ENCODE measurements around the gene KLHL30.

The KLHL30 gene

GRCh38 chr2:238148981-238149380 is 10.5 kb downstream of the KLHL30 start:
- DNase-seq, result no peak

- DNase-seq, result no peak
Observed at GRCh38 chr2:238149841-238150572, 11.5 kb downstream of the KLHL30 start.

DNA sequence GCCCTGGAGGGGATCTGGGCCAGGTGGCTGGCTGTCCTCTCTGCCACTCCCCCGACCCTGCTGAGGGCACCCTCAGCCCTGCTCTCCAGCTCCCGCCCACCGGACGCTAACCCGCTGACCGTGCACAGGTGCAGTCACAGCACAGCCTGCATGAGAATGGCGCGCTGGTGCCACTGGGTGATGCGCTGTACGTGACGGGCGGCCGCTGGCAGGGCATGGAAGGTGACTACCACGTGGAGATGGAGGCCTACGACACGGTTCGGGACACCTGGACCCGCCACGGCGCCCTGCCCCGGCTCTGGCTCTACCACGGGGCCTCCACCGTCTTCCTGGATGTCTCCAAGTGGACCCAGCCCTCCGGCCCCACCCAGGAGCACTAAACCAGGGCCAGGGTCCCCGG is 12.2 kb downstream of the KLHL30 start:
- DNase-seq, result no peak

DNA sequence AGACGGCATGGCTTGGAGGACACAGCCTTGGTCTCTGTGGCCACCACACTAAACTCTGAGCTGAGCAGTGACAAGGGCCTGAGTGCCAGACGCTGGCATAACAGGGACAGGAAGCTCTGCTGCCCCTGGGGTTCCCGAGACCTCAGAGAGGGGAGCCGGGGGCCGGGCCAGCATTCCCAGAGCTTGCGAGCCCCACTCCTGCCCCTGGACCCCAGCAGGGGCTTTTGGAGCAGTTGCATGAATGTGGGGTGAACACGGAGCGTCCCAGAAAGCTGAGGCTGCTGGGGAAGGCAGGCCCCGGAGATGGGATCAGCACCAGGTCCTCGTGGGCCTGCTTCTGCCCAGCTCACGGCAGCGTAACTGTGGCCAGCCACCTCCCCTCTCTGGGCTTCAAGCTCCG is 12.7 kb downstream of the KLHL30 start:
- DNase-seq, result no peak

DNA sequence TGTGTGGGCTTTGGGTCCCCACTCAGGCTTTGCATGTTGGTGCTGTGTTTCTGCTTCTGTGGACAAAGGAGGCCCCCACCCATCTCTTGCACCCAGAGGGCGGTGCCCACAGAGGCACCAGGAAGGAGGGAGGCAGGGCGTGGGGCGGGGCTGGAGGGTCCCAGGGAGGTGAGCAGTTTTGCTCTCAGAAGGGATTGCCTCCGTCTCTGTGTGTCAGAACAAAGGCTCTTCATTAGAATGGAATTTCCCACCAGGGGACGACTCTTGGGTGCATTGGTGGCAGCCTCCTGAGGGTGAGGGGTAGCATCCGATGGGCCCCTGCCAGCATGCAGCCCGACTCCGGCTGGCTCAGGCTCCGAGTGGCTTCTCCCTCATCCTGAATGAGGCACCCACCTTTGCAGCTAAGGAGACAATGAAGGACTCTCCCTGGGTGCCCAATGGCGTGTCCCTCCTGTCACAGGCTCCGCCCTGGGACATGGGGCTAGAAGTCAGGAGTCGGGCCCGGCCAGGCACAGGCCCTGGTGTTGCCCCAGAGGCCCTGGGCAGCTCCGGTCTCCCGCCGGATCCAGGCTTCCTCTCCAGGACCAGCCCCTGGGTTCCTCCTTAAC is 13.3 kb downstream of the KLHL30 start:
- no peak for DNase-seq

DNA sequence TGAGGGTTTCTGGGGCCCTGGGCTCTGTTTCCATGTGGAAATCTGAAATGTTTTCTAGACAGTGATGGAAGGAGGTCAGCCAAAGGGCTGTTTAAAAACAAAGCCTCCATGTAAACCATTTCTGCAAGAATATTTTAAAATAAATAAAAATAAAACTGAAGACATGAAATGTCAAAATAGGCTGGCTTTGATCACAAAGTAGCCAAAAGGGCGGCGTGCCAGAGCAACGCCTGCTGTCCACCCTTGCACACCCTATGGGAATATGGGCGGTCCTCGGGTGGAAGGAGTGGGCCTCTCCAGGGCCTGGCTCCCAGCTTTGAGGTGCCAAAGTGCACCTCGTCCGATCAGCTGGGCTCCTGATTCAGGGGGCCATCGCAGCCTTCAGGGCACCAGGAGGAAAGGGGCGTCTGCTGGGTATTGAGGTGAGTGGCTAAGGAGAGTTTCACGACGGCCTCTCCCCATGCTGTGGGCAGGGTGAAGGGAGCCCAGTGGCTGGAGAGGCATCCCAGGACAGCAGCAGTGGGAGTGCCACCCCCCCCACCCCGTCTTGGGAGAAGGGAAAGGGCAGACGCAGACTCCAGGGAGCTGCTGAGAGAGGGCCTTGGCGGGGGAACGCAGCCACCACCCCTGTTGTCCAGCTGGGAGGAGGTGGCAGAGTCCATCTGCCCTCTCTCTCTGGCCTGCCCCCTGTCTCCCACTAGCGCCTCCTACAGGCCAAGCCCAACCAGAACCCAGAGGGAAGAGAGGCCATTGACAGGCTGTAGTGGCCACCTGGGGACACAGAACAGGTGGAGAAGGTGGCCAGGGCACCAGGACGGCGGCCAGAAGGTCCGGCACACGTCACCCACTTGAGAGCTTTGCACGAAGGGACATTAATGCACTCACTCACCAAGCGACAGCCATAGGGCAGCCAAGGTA is 14.6 kb downstream of the KLHL30 start:
- DNase-seq, result no peak

DNA sequence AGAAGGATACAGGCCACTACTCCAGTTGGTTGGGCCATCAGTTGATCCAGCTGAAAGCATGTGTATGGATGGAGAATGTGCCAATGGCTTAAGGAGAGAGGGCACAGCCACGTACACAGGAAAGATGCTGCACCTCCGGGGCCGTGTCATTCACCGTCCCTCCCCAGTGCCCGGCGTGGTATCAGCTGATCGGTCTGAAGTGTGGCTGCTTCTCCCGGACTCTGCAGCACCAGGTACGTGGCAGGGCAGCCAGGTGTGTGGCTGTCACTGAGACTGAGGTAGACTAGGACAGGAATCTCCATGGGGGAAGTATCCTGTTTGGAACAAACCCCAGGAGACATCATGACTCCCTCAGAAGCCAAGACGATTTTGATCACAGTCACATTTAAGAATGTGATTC is 16.1 kb downstream of the KLHL30 start:
- no peak for DNase-seq

DNA sequence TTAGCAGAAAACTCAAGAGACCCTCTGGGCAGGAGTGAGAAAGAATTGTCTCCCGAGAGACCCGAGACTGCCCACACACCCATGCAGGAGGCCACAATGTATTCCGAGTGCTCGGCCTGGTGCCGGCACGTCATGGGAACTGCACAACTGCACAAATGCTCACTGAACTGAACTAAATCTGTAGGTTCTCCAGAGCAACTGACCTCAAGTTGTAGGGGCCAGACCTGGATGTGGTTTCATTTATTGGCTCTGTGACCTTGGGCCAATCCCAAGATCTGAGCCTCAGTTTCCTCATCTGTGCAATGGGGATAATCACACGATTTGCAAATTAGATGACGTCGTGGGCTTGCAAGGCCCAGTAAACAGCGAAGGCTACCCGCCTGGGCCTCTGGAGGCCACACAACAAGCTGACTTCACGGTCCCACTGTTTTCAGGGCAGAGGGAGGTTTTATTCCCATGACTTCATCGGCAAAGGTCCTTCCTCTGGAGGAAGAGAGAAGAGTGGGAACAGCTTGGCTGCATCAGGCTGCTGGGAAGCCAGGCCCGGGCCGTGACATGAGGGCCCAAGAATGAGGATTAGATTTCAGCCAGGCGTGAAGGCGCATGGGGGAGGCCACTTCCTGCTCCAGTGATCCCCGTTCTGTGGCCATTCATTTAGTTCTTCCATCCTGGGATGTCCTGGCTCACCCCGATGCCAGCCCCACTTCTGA is 16.7 kb downstream of the KLHL30 start:
- DNase-seq, result no peak

- DNase-seq, result no peak
Observed at GRCh38 chr2:238155761-238156694, 17.6 kb downstream of the KLHL30 start.

DNA sequence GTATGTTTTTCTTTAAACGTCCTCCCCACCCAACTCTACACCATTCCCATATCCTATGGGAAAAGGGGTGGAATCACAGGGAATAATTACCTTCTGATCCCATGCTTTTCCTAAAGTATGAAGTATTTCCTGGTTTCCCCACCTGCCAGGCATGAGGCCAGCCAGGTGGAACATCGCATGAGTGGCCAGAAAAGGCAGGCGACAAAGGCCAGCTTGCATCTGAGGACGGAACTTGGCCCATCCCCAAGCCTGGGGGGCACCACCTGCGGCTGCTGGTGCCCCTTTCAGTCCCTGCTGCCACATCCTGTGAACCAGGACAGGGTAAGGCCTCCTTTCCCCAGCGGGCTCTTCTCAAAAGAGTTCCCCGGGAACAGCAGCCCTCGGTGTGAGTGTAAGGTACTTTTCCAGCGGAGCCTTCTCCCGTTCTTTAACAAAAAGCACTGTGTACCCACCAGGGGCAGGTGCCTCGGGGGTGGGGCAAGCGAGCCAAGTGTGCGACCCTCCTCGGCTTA is 19.1 kb downstream of the KLHL30 start:
- DNase-seq, result peak; percentile 89

DNA sequence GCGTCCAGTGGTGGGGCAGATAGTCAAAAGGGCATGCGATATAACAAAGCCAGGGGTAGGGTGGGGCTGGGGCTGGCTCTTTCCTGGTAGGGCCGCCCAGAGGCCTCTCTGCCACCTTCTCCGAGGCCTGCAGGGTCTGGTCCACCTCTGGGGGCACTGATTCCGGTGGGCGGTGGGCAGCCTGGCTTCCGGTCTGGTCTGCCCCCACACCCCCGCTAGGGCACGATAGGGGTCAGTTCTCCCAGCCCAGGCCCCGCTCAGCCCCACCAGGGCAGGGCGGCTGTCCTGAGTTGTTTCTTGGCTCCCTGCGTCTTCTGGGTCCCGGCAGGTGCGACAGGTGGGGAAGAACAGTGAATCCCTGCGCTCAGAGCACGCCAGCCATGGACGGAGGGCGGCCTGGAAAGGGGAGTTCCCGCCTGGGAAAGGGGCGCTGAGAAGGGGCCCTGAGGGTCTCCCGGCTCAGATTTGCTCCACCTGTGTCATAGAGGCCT is 19.6 kb downstream of the KLHL30 start:
- peak; percentile 54 for DNase-seq

DNA sequence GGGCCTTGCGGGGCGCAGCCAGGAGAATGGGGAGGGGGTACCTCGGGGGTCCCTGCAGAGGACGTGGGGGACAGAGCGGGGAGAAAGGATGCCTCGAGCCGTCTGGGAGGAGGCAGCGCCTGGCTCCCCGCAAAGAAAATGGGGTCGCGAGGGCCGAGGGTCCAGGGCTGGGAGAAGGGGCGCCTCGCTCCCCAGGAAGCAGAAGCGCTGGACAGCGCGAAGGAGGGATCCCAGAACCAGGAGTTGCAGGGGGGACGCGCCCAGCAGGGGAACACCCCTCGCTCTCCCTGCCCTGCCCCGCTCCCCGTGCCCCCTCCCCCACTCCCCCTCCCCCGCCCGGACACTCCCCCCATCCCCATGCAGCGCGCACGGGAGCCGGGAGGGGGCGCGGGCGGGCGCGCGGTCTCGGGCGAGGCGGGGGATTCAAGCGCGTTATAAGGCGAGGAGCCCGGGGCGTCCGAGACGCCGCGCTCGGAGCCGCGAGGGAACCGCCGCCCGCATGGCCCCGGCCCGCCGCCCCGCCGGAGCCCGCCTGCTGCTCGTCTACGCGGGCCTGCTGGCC is 20.1 kb downstream of the KLHL30 start, which contains the start of gene ERFE:
Gene ERFE, plus strand, starts transcription at position 462 of the 562 bp plus-strand sequence. Its CDS starts 38 bp downstream, at position 500.
- no peak for DNase-seq

- DNase-seq, result no peak
Observed at GRCh38 chr2:238159071-238159539, 20.6 kb downstream of the KLHL30 start.

GRCh38 chr2:238159661-238160205 is 21.3 kb downstream of the KLHL30 start:
- DNase-seq, result no peak

DNA sequence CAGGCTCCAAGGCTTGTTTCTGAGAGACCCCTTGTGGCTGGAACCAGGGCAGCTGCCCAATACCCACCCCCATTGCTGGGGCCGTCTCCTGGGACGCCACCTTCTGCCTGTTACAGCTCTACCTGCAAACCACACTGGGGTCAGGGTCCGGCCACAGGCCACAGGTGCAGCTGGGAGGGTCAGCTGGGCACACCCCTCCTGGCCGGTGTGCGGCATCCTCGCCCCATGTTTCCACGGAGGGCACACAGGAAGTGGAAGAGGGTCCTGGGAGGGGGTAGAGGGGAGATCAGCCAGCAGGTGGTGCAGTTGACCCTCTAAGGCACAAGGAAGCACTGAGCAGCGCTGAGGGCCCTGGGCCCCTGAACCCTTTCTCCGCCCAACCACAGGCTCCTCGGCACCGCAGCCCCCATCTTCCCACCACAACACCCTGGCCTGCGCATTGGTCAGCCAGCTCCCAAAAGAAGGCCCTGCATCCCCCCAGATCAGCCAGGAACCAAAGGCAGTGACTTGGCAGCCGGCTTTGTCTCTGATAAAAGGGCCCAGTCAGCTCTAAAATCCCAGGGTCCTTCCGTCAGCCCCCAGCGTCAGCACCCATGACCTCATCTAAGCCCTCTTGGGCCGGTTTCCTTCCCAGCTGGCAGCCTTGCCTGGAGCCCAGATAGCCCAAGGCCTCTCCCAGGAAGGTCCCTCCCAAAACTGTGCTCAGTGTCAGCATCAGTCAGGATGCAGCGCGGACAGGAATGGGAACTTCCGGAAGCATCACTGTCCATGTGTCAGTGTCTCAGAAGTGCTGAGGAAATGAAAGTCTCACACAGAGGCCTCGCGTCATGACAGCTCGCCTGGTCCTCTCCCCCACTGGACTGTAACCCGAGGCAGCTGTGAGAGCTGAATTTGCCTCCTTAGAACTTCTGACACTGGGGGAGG is 22.0 kb downstream of the KLHL30 start:
- DNase-seq, result no peak

GRCh38 chr2:238161291-238162051 is 23.0 kb downstream of the KLHL30 start:
- DNase-seq, result no peak

GRCh38 chr2:238162251-238162845 is 23.9 kb downstream of the KLHL30 start:
- no peak for DNase-seq

GRCh38 chr2:238162846-238163441 is 24.5 kb downstream of the KLHL30 start:
- DNase-seq, result no peak

Data from NCI-H2029 treated with DMSO at 0.1 percent for 48 hours (cell line).